K562 (cell line): ENCODE measurements around the gene WDFY2. TPM values are rescaled to one million over a fixed set of nuclear protein-coding genes. Genes with fewer than 3 reads are reported as not detected.

Experiments
- ATAC-seq: fragments of 200-7000 bp; cut with Tn5 transposase; 3 replicates; pipeline ENCODE4 v1.9.1; 2020; ENCODE audit warnings: moderate library complexity
- BruUV-seq: library from RNA; stranded (reverse); fragments of 400-500 nt; replicated peaks from 2 replicates; lab custom pipeline; 2021; lab: Mats Ljungman, UMichigan
- CTCF ChIA-PET: fragments of 300-600 bp; formaldehyde crosslinking; extraction: SDS; loops from one replicate; lab custom pipeline; 2021; ENCODE audit warnings: low intra/inter-chr PET ratio; lab: Yijun Ruan, JAX
- POLR2A ChIA-PET: fragments of 300-600, 350-650 bp; sonication (Branson Sonifier 250); formaldehyde crosslinking; extraction: SDS; loops from one replicate; lab custom pipeline; 2021; ENCODE audit warnings: antibody characterized with exemption, inconsistent platforms; lab: Yijun Ruan, JAX
- DNase-seq, 4 experiments: peaks; one replicate each; pipeline versions ENCODE4 v3.0.0 to v3.0.0-alpha.2; 2011 to 2018; ENCODE audit warnings: low spot score in 3 of 4, mixed read lengths in 3 of 4; ENCODE audit errors: extremely low read depth in 1 of 4
- FAIRE-seq: peaks from 2 replicates; lab custom pipeline; 2011; peaks lifted over from hg19 to GRCh38; lab: Jason Lieb, UNC
- H2AFZ ChIP-seq: 2 replicates; pipeline ENCODE4 v1.6.0; 2011; ENCODE audit warnings: low read depth, low read length, control low read depth, inconsistent platforms
- H3K27ac ChIP-seq: fragments of 200-600 bp; 3 replicates; pipeline ENCODE4 v1.8.0; 2011; ENCODE audit warnings: low read depth, mild to moderate bottlenecking, control low read depth, inconsistent platforms, low read length, moderate library complexity, mixed read lengths; ENCODE audit errors: extremely low read depth
- H3K27me3 ChIP-seq, 2 experiments: fragments of 300-600 bp in 1 of 2; 2 replicates in 1 of 2; 3 replicates in 1 of 2; pipeline versions ENCODE4 v1.6.0 to v1.8.0; 2011; ENCODE audit warnings: inconsistent platforms in 2 of 2, low read length in 2 of 2, mild to moderate bottlenecking in 1 of 2, mixed read lengths in 1 of 2, moderate library complexity in 1 of 2; ENCODE audit not compliant: control insufficient read depth in 2 of 2, insufficient read depth in 2 of 2
- H3K36me3 ChIP-seq: fragments of 300-600 bp; 3 replicates; pipeline ENCODE4 v1.8.0; 2011; ENCODE audit warnings: mild to moderate bottlenecking, low read length, inconsistent platforms; ENCODE audit not compliant: control insufficient read depth, insufficient read depth
- H3K4me1 ChIP-seq, 2 experiments: fragments of 200-600 bp in 1 of 2; replicated peaks in 1 of 2; 2 replicates in 1 of 2; 3 replicates in 1 of 2; pipeline versions ENCODE4 v1.5.1 to v1.8.0; 2011; ENCODE audit warnings: inconsistent platforms in 2 of 2, low read length in 2 of 2, mild to moderate bottlenecking in 1 of 2, mixed read lengths in 1 of 2, moderate library complexity in 1 of 2; ENCODE audit not compliant: control insufficient read depth in 2 of 2, insufficient read depth in 2 of 2
- H3K4me2 ChIP-seq: 2 replicates; pipeline ENCODE4 v1.6.1; 2011; ENCODE audit warnings: low read length, control low read depth, inconsistent platforms, mixed read lengths; ENCODE audit not compliant: insufficient read depth
- H3K4me3 ChIP-seq: fragments of 200-600 bp; sonication (generic), shearing (Covaris generic); 2 replicates; pipeline ENCODE4 v1.5.1; 2016; ENCODE audit warnings: control low read depth, inconsistent platforms
- H3K79me2 ChIP-seq: fragments of 200-600 bp; 3 replicates; pipeline ENCODE4 v1.8.0; 2011; ENCODE audit warnings: low read length, inconsistent platforms; ENCODE audit not compliant: control insufficient read depth, insufficient read depth
- H3K9ac ChIP-seq, 2 experiments: 2 replicates each; pipeline versions ENCODE4 v1.6.0 to v1.6.1; 2011; ENCODE audit warnings: low read depth in 2 of 2, low read length in 2 of 2, control low read depth in 1 of 2, inconsistent platforms in 1 of 2, mild to moderate bottlenecking in 1 of 2, mixed read lengths in 1 of 2; ENCODE audit not compliant: insufficient read depth in 1 of 2
- H3K9me1 ChIP-seq: one replicate; pipeline ENCODE4 v1.6.0; 2011; ENCODE audit warnings: inconsistent platforms, mild to moderate bottlenecking, low read length, moderate library complexity; ENCODE audit not compliant: control insufficient read depth, insufficient read depth
- H3K9me3 ChIP-seq: replicated peaks from 2 replicates; pipeline ENCODE4 v1.5.1; 2011; ENCODE audit warnings: low read depth, low read length, inconsistent platforms; ENCODE audit not compliant: control insufficient read depth, insufficient read depth
- H4K20me1 ChIP-seq: replicated peaks from 2 replicates; pipeline ENCODE4 v1.6.1; 2011; ENCODE audit warnings: low read length, inconsistent platforms, mixed read lengths; ENCODE audit not compliant: control insufficient read depth, insufficient read depth
- CBX3 ChIP-seq, 2 experiments: IDR thresholded peaks; 1 replicate in 1 of 2; 2 replicates in 1 of 2; pipeline ENCODE4 v1.6.1; 2012; ENCODE audit warnings: inconsistent platforms in 2 of 2, low read length in 2 of 2, borderline replicate concordance in 1 of 2, control low read depth in 1 of 2
- CSDE1 ChIP-seq, 2 experiments: fragments of 450-650 bp; IDR thresholded peaks; 2 replicates each; pipeline ENCODE4 v1.6.1; 2016; ENCODE audit warnings: mild to moderate bottlenecking in 1 of 2
- MTA1 ChIP-seq: fragments of 450-650 bp; IDR thresholded peaks from 2 replicates; pipeline ENCODE4 v1.6.1; 2017; ENCODE audit warnings: borderline replicate concordance
- PHF20 ChIP-seq: fragments of 450-650 bp; IDR thresholded peaks from 2 replicates; pipeline ENCODE4 v1.6.1; 2018; ENCODE audit not compliant: partially characterized antibody
- RBFOX2 ChIP-seq: fragments of 200-400 bp; formaldehyde crosslinking; IDR thresholded peaks from 2 replicates; pipeline ENCODE4 v1.6.1; 2017; ENCODE audit warnings: low read depth, mild to moderate bottlenecking, low read length, moderate library complexity
- SETDB1 ChIP-seq: IDR thresholded peaks from one replicate; pipeline ENCODE4 v1.6.1; 2012; ENCODE audit warnings: low read length, control low read depth, inconsistent platforms
- STAT5B ChIP-seq: fragments of 250-450 bp; sonication (Bioruptor Pico); IDR thresholded peaks from 2 replicates; pipeline ENCODE4 v1.8.0; 2021; ENCODE audit warnings: mild to moderate bottlenecking, inconsistent platforms
- TAL1 ChIP-seq: fragments of 450-650 bp; IDR thresholded peaks from 2 replicates; pipeline ENCODE4 v1.6.1; 2016; ENCODE audit warnings: mild to moderate bottlenecking
- TBP ChIP-seq: optimal IDR thresholded peaks from 2 replicates; pipeline ENCODE3; 2011; ENCODE audit warnings: low read depth, low read length, improper control_type of control experiment
- YY1 ChIP-seq, 3 experiments: IDR thresholded peaks; 2 replicates each; pipeline ENCODE4 v1.6.1; 2011; ENCODE audit warnings: low read length in 2 of 3, mild to moderate bottlenecking in 2 of 3, moderate library complexity in 2 of 3, borderline replicate concordance in 1 of 3, control low read depth in 1 of 3, low read depth in 1 of 3; ENCODE audit not compliant: insufficient read depth in 3 of 3, insufficient replicate concordance in 2 of 3, control insufficient read depth in 1 of 3, insufficient read length in 1 of 3; ENCODE audit errors: extremely low read depth in 1 of 3
- ZBED1 ChIP-seq: IDR thresholded peaks from 2 replicates; pipeline ENCODE4 v1.6.1; 2014
- ZNF146 ChIP-seq: IDR thresholded peaks from one replicate; pipeline ENCODE4 v1.6.1; 2018; ENCODE audit warnings: missing compliant biosample characterization; ENCODE audit not compliant: unreplicated experiment
- ZNF589 ChIP-seq: fragments of 200-800 bp; sonication (Bioruptor generic); IDR thresholded peaks from 2 replicates; pipeline ENCODE4 v1.6.1; 2016; ENCODE audit warnings: low read depth, missing genetic modification characterization, missing compliant biosample characterization
- WGBS: fragments of 100-300 bp; shearing (Covaris generic); methylation state at CpG from one replicate; pipeline ENCODE4 v1.1.6; 2016; ENCODE audit warnings: low coverage, mixed read lengths; ENCODE audit not compliant: insufficient coverage; ENCODE audit errors: missing lambda C conversion rate; 5-methylcytosine and 5-hydroxymethylcytosine counted together
- in situ Hi-C: fragments of 300-500 bp; cut with MboI; formaldehyde crosslinking; loops from 4 replicates; pipeline ENCODE4 v1.15.0; 2018; ENCODE audit warnings: inconsistent platforms, mixed read lengths
- intact Hi-C: fragments of 100-400 bp; cut with micrococcal nuclease; formaldehyde crosslinking; loops from 2 replicates; pipeline ENCODE4 v1.14.2; 2022
- polyA plus RNA-seq, 8 experiments: library from polyadenylated mRNA; depleted of rRNA in 4 of 8; stranded (reverse) in 5 of 8; unstranded in 3 of 8; fragments of >200 nt; fragmentation: Nextera tagmentation in 2 of 8; fragmentation: Illumina TruSeq in 1 of 8; extraction: Ambion mirVana in 2 of 8; extraction: Trizol in 1 of 8; gene quantifications; 2 replicates each; pipeline versions ENCODE4 v1.2.1 to v1.2.3, GENCODE V29; 2011 to 2014; ENCODE audit warnings: inconsistent platforms in 1 of 8, missing spikeins in 1 of 8
- total RNA-seq, 7 experiments: library from RNA; depleted of rRNA in 6 of 7; stranded (reverse); fragments of >200 nt in 6 of 7; fragmentation: Illumina TruSeq in 2 of 7; extraction: Trizol in 2 of 7; gene quantifications; 2 replicates each; pipeline versions ENCODE4 v1.2.1 to v1.2.3, GENCODE V29; 2011 to 2021; ENCODE audit warnings: low replicate concordance in 1 of 7
- TF ChIP-seq, protein P1 (sequence below): fragments of 250-450 bp; sonication (Bioruptor Pico); IDR thresholded peaks from 2 replicates; pipeline ENCODE4 v1.8.0; 2022; ENCODE audit warnings: moderate library complexity, mild to moderate bottlenecking, inconsistent platforms
- TF ChIP-seq, protein P2 (sequence below): sonication (generic); formaldehyde crosslinking; IDR thresholded peaks from 2 replicates; pipeline ENCODE4 v1.8.1; 2023; ENCODE audit warnings: mild to moderate bottlenecking, missing genetic modification reagents
- TF ChIP-seq, protein P3 (sequence below): sonication (generic); formaldehyde crosslinking; IDR thresholded peaks from 2 replicates; pipeline ENCODE4 v1.8.0; 2023; ENCODE audit warnings: mild to moderate bottlenecking, missing genetic modification reagents

The WDFY2 gene
- total and polyA plus RNA-seq, 9 of the 15 experiments (the other 6 are each of a cell fraction or from before 2014, with no cell fraction given), result 0.66 to 6.4 (median 4.4) TPM

DNA sequence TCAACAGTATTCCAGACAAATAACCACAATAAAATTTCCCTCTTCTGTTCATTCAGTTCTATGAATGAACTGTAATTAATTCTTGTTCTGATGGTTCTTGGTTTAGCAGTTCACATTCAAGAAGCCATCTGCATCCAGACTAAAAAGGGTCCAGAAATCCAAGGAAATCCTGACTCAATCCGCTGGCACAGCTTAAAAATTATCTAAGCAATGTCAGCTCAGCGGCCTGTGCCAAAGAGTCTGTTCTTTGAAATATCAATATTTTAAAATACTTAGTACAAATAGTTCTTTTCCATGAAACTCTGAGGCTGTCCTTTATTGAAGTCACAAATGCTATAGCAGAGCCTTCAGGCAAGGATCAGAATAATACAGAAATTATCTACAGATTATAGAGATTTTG lies 162.5 kb downstream of the WDFY2 start:
- 94% methylated on average over 2 of the region's 2 CpGs for WGBS
- TF ChIP-seq, protein P1, sequence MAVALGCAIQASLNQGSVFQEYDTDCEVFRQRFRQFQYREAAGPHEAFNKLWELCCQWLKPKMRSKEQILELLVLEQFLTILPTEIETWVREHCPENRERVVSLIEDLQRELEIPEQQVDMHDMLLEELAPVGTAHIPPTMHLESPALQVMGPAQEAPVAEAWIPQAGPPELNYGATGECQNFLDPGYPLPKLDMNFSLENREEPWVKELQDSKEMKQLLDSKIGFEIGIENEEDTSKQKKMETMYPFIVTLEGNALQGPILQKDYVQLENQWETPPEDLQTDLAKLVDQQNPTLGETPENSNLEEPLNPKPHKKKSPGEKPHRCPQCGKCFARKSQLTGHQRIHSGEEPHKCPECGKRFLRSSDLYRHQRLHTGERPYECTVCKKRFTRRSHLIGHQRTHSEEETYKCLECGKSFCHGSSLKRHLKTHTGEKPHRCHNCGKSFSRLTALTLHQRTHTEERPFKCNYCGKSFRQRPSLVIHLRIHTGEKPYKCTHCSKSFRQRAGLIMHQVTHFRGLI (CRISPR knock-in tag), result no peak
- TF ChIP-seq TAL1 (no peak), ZBED1 (no peak), SETDB1 (no peak), PHF20 (no peak), ZNF589 (CRISPR knock-in tag) (no peak), MTA1 (no peak), YY1 (IDR thresholded peaks at IDR 0.05; ENCODE audit: borderline replicate concordance in 1 of 3, control insufficient read depth in 1 of 3, extremely low read depth in 1 of 3, insufficient read depth in 3 of 3, insufficient read length in 1 of 3, insufficient replicate concordance in 2 of 3, low read depth in 1 of 3, low read length in 2 of 3) (no peak), ZNF146 (CRISPR knock-in tag) (no peak), STAT5B (no peak), CSDE1 (IDR thresholded peaks at IDR 0.05) (no peak), RBFOX2 (no peak), CBX3 (IDR thresholded peaks at IDR 0.05; ENCODE audit: borderline replicate concordance in 1 of 2, low read length in 2 of 2) (no peak), TBP (no peak)
- TF ChIP-seq, protein P2, sequence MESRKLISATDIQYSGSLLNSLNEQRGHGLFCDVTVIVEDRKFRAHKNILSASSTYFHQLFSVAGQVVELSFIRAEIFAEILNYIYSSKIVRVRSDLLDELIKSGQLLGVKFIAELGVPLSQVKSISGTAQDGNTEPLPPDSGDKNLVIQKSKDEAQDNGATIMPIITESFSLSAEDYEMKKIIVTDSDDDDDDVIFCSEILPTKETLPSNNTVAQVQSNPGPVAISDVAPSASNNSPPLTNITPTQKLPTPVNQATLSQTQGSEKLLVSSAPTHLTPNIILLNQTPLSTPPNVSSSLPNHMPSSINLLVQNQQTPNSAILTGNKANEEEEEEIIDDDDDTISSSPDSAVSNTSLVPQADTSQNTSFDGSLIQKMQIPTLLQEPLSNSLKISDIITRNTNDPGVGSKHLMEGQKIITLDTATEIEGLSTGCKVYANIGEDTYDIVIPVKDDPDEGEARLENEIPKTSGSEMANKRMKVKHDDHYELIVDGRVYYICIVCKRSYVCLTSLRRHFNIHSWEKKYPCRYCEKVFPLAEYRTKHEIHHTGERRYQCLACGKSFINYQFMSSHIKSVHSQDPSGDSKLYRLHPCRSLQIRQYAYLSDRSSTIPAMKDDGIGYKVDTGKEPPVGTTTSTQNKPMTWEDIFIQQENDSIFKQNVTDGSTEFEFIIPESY (CRISPR knock-in tag), result no peak
- TF ChIP-seq, protein P3, sequence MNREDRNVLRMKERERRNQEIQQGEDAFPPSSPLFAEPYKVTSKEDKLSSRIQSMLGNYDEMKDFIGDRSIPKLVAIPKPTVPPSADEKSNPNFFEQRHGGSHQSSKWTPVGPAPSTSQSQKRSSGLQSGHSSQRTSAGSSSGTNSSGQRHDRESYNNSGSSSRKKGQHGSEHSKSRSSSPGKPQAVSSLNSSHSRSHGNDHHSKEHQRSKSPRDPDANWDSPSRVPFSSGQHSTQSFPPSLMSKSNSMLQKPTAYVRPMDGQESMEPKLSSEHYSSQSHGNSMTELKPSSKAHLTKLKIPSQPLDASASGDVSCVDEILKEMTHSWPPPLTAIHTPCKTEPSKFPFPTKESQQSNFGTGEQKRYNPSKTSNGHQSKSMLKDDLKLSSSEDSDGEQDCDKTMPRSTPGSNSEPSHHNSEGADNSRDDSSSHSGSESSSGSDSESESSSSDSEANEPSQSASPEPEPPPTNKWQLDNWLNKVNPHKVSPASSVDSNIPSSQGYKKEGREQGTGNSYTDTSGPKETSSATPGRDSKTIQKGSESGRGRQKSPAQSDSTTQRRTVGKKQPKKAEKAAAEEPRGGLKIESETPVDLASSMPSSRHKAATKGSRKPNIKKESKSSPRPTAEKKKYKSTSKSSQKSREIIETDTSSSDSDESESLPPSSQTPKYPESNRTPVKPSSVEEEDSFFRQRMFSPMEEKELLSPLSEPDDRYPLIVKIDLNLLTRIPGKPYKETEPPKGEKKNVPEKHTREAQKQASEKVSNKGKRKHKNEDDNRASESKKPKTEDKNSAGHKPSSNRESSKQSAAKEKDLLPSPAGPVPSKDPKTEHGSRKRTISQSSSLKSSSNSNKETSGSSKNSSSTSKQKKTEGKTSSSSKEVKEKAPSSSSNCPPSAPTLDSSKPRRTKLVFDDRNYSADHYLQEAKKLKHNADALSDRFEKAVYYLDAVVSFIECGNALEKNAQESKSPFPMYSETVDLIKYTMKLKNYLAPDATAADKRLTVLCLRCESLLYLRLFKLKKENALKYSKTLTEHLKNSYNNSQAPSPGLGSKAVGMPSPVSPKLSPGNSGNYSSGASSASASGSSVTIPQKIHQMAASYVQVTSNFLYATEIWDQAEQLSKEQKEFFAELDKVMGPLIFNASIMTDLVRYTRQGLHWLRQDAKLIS (CRISPR knock-in tag), result no peak
- no peak overlapping the region for H3K9ac ChIP-seq
- peaks cover 6% of the 10 kb centered on the region; the same call in 1 of the 3 replicates for H3K36me3 ChIP-seq
- FAIRE-seq, result no peak
- peaks cover 2% of the 10 kb centered on the region; the same call in 1 of the 2 replicates for H3K9me3 ChIP-seq
- H3K4me2 ChIP-seq, result no peak overlapping the region
- no peaks in the 10 kb centered on the region for H3K9me1 ChIP-seq
- in situ Hi-C loops, result no loop called here
- H3K4me1 ChIP-seq, result no peaks in the 10 kb centered on the region
- no peak overlapping the region for H3K27ac ChIP-seq
- H3K27me3 ChIP-seq, result no peaks in the 10 kb centered on the region
- H3K79me2 ChIP-seq, result no peaks in the 10 kb centered on the region
- BruUV-seq, result no TSS peak
- no peak overlapping the region for H3K4me3 ChIP-seq
- no peak for ATAC-seq
- H4K20me1 ChIP-seq, result no peaks in the 10 kb centered on the region
- CTCF ChIA-PET, result no interaction called here
- POLR2A ChIA-PET, result no interaction called here
- intact Hi-C loops, result no loop called here
- no peak overlapping the region for H2AFZ ChIP-seq
- no peak for DNase-seq
